Measurements from ENCODE around the gene C6orf47.
"Not testable (repeated sequence)": the region's sequence is repeated elsewhere in the genome, so short reads cannot be mapped to it uniquely, and the experiment has no call there.

C6orf47 gene

GRCh38 chr6:31660381-31661261 lies at the start of gene C6orf47:
TSS of gene C6orf47 (minus strand) at chr6:31660778. CDS start at chr6:31659947, 831 bp downstream.
- no peak for DNase-seq

- not testable (repeated sequence) for DNase-seq
These were observed 48.6 kb upstream of the C6orf47 start for GRCh38 chr6:31709157-31709556.

GRCh38 chr6:31708224-31708623 lies 47.6 kb upstream of the C6orf47 start:
- DNase-seq, result no peak

- DNase-seq, result no peak
These were observed 47.1 kb upstream of the C6orf47 start for GRCh38 chr6:31707701-31708100.

- no peak for DNase-seq
These were observed 46.0 kb upstream of the C6orf47 start, which contains the start of gene LY6G6F for GRCh38 chr6:31706599-31706998. TSS of gene LY6G6F (plus strand) at chr6:31706866. CDS start at chr6:31706907, 41 bp downstream.

- no peak for DNase-seq
These were observed 45.4 kb upstream of the C6orf47 start for GRCh38 chr6:31705931-31706330.

GRCh38 chr6:31702819-31703716 lies 42.5 kb upstream of the C6orf47 start, which contains the start of gene ABHD16A:
TSS of gene ABHD16A (minus strand) at chr6:31703324. CDS start at chr6:31703281, 43 bp downstream.
- DNase-seq, result peak; percentile 48

- no peak for DNase-seq
These were observed 41.8 kb upstream of the C6orf47 start for GRCh38 chr6:31702405-31702818.

GRCh38 chr6:31701666-31702404 lies 41.3 kb upstream of the C6orf47 start:
- DNase-seq, result no peak

- DNase-seq, result no peak
These were observed 40.3 kb upstream of the C6orf47 start for GRCh38 chr6:31700740-31701401.

GRCh38 chr6:31697555-31697954 lies 37.0 kb upstream of the C6orf47 start:
- no peak for DNase-seq

- DNase-seq, result no peak
These were observed 33.0 kb upstream of the C6orf47 start for GRCh38 chr6:31693535-31693934.

- DNase-seq, result no peak
These were observed 32.3 kb upstream of the C6orf47 start for GRCh38 chr6:31692886-31693285.

- no peak for DNase-seq
These were observed 31.8 kb upstream of the C6orf47 start for GRCh38 chr6:31692353-31692752.

- no peak for DNase-seq
These were observed 31.1 kb upstream of the C6orf47 start for GRCh38 chr6:31691564-31692108.

- DNase-seq, result no peak
These were observed 30.5 kb upstream of the C6orf47 start for GRCh38 chr6:31691078-31691463.

- no peak for DNase-seq
These were observed 29.9 kb upstream of the C6orf47 start for GRCh38 chr6:31690231-31691077.

- no peak for DNase-seq
These were observed 28.9 kb upstream of the C6orf47 start for GRCh38 chr6:31689249-31690110.

GRCh38 chr6:31687860-31688693 lies 27.5 kb upstream of the C6orf47 start:
- DNase-seq, result no peak
